Karpas-422 (cell line): ENCODE results near the gene RETN. TPM values are rescaled to one million over a fixed set of nuclear protein-coding genes. Genes with fewer than 3 reads are reported as not detected.

ENCODE experiments used
- DNase-seq: peaks from one replicate; pipeline ENCODE4 v3.0.0-alpha.2; 2015
- H2AFZ ChIP-seq: fragments of 200-600 bp; sonication (generic); 2 replicates; pipeline ENCODE4 v1.6.1; 2014; ENCODE audit warnings: antibody characterized with exemption, low read length, mixed read lengths
- H3K27ac ChIP-seq: fragments of 200-600 bp; sonication (generic); 2 replicates; pipeline ENCODE4 v1.5.1; 2014; ENCODE audit warnings: mild to moderate bottlenecking, low read length, moderate library complexity
- H3K27me3 ChIP-seq: fragments of 200-600 bp; sonication (generic); 2 replicates; pipeline ENCODE4 v1.6.1; 2014; ENCODE audit warnings: low read length, mixed read lengths
- H3K36me3 ChIP-seq: fragments of 200-600 bp; sonication (generic); 2 replicates; pipeline ENCODE4 v1.6.1; 2014; ENCODE audit warnings: low read length, mixed read lengths; ENCODE audit not compliant: insufficient read depth
- H3K4me1 ChIP-seq: fragments of 200-600 bp; sonication (generic); 2 replicates; pipeline ENCODE4 v1.6.1; 2014; ENCODE audit warnings: mild to moderate bottlenecking, low read length, mixed read lengths
- H3K4me2 ChIP-seq: fragments of 200-600 bp; sonication (generic); 2 replicates; pipeline ENCODE4 v1.6.1; 2014; ENCODE audit warnings: low read length, low read depth, mild to moderate bottlenecking; ENCODE audit not compliant: poor library complexity, severe bottlenecking
- H3K4me3 ChIP-seq: fragments of 200-600 bp; sonication (generic); 2 replicates; pipeline ENCODE4 v1.5.1; 2014; ENCODE audit warnings: mild to moderate bottlenecking, antibody characterized with exemption, low read length, mixed read lengths
- H3K79me2 ChIP-seq: fragments of 200-600 bp; sonication (generic); 2 replicates; pipeline ENCODE4 v1.6.1; 2014; ENCODE audit warnings: mild to moderate bottlenecking, low read length, mixed read lengths
- H3K9ac ChIP-seq: fragments of 200-600 bp; sonication (generic); 2 replicates; pipeline ENCODE4 v1.6.0; 2014; ENCODE audit warnings: low read length
- H3K9me2 ChIP-seq: fragments of 200-600 bp; sonication (generic), shearing (Covaris generic); replicated peaks from 2 replicates; pipeline ENCODE4 v1.6.0; 2014; ENCODE audit warnings: mild to moderate bottlenecking, low read length, moderate library complexity; ENCODE audit not compliant: insufficient read depth
- H3K9me3 ChIP-seq: fragments of 300-700, 200-600 bp; sonication (generic); 2 replicates; pipeline ENCODE4 v1.6.1; 2014; ENCODE audit warnings: low read length, mixed read lengths
- H4K20me1 ChIP-seq: fragments of 200-600 bp; sonication (generic); 2 replicates; pipeline ENCODE4 v1.6.1; 2014; ENCODE audit warnings: mild to moderate bottlenecking, antibody characterized with exemption, low read length, low read depth; ENCODE audit not compliant: insufficient read depth
- total RNA-seq: library from RNA; depleted of rRNA; stranded (reverse); fragments of >200 nt; shearing (Covaris generic); gene quantifications from 2 replicates; pipeline ENCODE4 v1.2.3, GENCODE V29; 2014; ENCODE audit warnings: low replicate concordance

The RETN gene
- total RNA-seq, 1 experiment from 2014 or later, result not detected

DNA sequence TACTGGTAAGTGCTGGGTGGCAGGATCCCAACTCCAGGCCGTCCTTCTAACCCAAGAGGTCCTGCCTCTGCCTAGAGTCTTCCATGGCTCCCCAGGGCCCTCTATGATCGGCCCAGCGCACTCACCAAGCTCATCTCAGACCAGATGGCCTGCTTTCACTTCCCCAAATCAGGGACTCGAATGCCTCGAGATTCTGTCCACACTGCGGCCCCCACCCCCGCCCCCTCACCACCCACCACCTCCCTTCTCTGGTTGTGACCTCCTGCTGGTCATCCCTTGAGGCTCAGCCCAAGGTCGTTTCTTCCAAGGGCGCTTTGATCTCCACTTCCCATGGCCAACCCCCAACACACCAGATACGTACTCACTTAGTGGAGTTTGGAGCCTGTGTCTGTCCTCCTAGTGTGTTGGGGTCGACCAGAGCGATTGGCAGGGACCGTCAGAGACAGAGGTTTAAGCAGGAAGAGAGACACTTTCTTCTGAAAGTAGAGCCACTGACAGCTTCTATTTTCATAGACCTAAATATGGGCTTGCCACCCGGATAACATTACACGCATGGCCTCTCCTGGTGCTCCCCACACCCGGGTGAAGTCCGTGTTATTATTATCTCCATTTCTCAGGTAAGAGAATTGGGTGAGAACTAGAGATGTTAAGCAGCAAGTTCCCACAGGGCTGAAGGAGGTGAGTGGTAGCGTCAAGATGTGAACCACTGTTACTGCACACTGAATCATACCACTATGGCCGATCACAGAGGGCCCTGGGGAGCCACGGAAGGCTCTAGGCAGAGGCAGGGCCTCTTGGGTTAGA lies 33.0 kb downstream of the RETN start, which contains the start of gene FCER2:
TSS of gene FCER2 (minus strand) at position 478 of the 804 bp plus-strand sequence. CDS start 2,371 bp downstream, outside the sequence.
- H3K9me3 ChIP-seq, result no peaks in the 10 kb centered on the region
- no peak within 1 kb of the TSS for H3K4me2 ChIP-seq
- no peaks in the 10 kb centered on the region for H3K79me2 ChIP-seq
- H4K20me1 ChIP-seq, result no peaks in the 10 kb centered on the region
- H3K27ac ChIP-seq, result no peak within 1 kb of the TSS
- peak; percentile 52 for DNase-seq
- H3K27me3 ChIP-seq, result no peaks in the 10 kb centered on the region
- H3K36me3 ChIP-seq, result no peaks in the 10 kb centered on the region
- H3K9me2 ChIP-seq, result no peaks in the 10 kb centered on the region
- H3K4me3 ChIP-seq, result no peak within 1 kb of the TSS
- H3K9ac ChIP-seq, result no peak within 1 kb of the TSS
- H3K4me1 ChIP-seq, result peaks cover 3% of the 10 kb centered on the region
- no peak within 1 kb of the TSS for H2AFZ ChIP-seq

DNA sequence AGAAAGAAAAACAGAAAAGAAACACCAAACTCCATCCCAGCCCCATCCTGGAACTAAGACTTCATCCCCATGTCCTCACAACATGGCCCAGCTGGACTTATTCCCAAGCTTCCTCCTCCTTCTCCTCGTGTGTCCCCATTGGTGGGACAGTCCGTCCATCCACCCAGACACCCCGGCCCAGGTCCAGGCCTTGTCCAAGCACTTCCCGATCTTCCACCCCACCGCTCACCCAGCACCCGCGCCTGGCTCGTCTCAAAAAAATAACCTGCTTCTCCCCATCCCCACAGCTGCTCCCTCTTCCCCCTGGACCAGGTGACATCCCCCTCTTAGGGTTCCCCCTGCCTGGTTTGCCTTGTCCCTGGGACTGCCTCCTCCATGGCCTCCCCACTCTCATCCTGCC lies 34.5 kb downstream of the RETN start:
- H3K9ac ChIP-seq, result no peak overlapping the region
- no peaks in the 10 kb centered on the region for H4K20me1 ChIP-seq
- H3K4me2 ChIP-seq, result no peak overlapping the region
- no peaks in the 10 kb centered on the region for H3K79me2 ChIP-seq
- DNase-seq, result no peak
- no peak overlapping the region for H3K27ac ChIP-seq
- no peak overlapping the region for H2AFZ ChIP-seq
- no peaks in the 10 kb centered on the region for H3K27me3 ChIP-seq
- no peaks in the 10 kb centered on the region for H3K9me3 ChIP-seq
- H3K4me1 ChIP-seq, result peaks cover 3% of the 10 kb centered on the region
- no peaks in the 10 kb centered on the region for H3K36me3 ChIP-seq
- H3K4me3 ChIP-seq, result no peak overlapping the region
- H3K9me2 ChIP-seq, result no peaks in the 10 kb centered on the region

DNA sequence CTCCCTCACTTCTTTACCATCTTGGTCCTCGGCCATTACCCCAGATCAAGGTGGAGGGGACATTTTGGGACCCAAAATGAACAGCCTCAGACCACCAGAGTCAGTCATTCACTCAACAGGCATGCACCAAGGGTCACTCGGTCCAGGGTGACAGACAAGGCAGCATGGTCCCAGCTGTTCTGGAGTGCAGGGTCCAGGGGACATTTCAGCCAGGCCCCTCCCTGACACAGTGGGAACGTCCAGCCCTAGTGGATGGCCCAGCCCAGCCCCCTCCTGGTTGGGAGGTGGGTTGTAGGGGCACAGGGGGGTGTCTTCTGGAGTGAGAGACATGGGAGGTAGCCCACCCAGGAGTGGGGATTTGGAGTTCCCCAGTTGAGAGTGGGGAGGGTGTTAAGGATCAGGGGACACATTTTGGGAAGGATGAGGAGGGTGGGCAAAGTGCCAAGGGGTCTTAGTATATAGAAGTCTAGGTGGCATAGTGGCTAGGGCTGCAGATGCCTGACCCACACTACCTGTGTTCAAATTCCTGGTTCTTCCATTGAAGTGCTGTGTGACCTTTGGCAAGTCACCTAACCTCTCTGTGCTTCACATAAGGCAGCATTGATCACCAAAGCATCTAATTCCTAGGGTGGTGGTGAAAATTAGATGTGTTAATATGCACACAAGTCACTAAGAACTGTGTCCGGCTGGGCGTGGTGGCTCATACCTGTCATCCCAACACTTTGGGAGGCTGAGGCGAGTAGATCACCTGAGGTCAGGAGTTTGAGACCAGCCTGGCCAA lies 35.6 kb downstream of the RETN start:
- Histone ChIP-seq H3K79me2 (no peaks in the 10 kb centered on the region), H3K27ac (no peak overlapping the region), H4K20me1 (no peaks in the 10 kb centered on the region), H3K4me3 (no peak overlapping the region), H3K27me3 (no peaks in the 10 kb centered on the region), H2AFZ (no peak overlapping the region), H3K4me2 (no peak overlapping the region), H3K9ac (no peak overlapping the region), H3K4me1 (peaks cover 3% of the 10 kb centered on the region), H3K36me3 (no peaks in the 10 kb centered on the region), H3K9me3 (no peaks in the 10 kb centered on the region), H3K9me2 (no peaks in the 10 kb centered on the region)
- DNase-seq, result no peak

DNA sequence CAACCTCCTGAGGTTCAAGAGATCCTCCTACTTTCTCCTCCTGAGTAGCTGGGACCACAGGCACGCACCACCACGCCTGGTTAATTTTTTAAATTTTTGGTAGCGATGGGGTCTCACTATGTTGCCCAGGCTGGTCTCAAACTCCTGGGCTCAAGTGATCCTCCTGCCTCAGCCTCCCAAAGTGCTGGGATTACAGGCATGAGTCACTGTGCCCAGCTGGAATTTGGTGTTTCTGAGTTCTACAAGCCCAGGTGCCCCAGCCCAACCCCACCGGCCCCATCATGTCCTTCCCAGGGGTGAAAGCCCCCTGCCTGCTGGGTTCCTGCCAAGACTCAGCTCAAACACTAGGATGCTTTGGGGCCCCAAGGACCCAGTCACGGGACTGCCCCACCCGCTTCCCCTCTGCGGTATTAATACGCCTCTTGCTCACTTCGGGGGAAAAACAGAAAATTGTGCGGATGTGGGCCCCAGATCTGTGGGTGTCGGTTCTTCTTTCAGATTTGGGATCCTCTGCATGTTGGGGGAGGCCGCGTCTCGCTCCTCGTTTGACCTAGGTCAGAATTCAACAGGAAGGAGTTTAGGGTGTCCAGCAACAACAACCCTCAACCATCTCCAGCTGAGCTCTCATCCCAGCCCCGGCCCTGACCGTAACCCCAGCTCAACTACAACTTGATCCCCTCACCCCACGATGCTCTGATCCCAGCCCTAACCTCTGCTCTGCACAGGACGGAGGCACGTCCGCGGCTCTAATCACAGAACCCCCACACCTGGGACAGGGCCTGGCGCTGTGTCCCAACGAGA lies 36.7 kb downstream of the RETN start:
- Histone ChIP-seq H3K4me3 (no peak overlapping the region), H3K36me3 (no peaks in the 10 kb centered on the region), H3K27ac (no peak overlapping the region), H3K4me2 (no peak overlapping the region), H3K4me1 (peaks cover 3% of the 10 kb centered on the region), H3K27me3 (no peaks in the 10 kb centered on the region), H3K9ac (no peak overlapping the region), H3K9me2 (no peaks in the 10 kb centered on the region), H3K9me3 (no peaks in the 10 kb centered on the region), H3K79me2 (no peaks in the 10 kb centered on the region), H2AFZ (no peak overlapping the region), H4K20me1 (no peaks in the 10 kb centered on the region)
- DNase-seq, result no peak

DNA sequence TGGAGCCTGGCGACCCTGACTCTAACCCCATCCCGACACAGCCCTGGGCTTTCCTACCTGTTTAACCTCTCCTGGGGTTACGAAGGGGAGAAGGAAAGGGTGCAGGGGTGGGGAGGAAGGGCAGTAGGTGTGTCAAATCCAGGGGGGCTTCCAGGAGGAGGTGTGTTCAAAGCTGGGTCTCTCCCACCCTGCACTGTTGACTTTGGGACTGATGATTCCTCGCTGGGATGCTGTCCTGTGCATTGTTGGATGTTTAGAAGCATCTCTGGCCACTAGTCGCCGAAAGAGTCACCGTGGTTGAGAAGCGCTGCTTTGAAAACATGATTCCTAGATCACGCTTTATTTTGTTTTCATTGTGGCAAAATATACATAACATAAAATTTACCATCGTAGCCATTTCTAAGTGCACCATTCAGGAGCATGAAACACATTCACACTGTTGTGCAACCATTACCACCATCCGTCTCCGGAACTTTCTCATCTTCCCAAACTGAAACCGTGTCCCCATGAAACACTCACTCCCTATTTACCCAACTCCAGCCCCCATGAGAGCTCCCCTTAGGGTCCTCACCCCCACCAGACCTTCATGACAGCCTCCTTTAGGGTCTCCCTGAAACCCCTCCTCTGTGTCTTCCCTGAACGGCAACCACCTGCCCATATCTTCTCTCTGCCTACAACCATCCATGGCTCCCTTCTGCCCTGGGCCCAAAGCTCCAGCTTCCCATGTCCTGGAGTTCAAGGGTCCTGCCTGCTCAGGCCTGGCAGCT lies 37.5 kb downstream of the RETN start:
- H3K9me3 ChIP-seq, result no peaks in the 10 kb centered on the region
- no peak for DNase-seq
- H3K9ac ChIP-seq, result no peak overlapping the region
- H2AFZ ChIP-seq, result no peak overlapping the region
- H3K4me3 ChIP-seq, result no peak overlapping the region
- no peaks in the 10 kb centered on the region for H3K36me3 ChIP-seq
- H3K79me2 ChIP-seq, result no peaks in the 10 kb centered on the region
- H3K4me2 ChIP-seq, result no peak overlapping the region
- H3K9me2 ChIP-seq, result no peaks in the 10 kb centered on the region
- peaks cover 3% of the 10 kb centered on the region for H3K4me1 ChIP-seq
- no peaks in the 10 kb centered on the region for H4K20me1 ChIP-seq
- no peak overlapping the region for H3K27ac ChIP-seq
- H3K27me3 ChIP-seq, result no peaks in the 10 kb centered on the region

DNA sequence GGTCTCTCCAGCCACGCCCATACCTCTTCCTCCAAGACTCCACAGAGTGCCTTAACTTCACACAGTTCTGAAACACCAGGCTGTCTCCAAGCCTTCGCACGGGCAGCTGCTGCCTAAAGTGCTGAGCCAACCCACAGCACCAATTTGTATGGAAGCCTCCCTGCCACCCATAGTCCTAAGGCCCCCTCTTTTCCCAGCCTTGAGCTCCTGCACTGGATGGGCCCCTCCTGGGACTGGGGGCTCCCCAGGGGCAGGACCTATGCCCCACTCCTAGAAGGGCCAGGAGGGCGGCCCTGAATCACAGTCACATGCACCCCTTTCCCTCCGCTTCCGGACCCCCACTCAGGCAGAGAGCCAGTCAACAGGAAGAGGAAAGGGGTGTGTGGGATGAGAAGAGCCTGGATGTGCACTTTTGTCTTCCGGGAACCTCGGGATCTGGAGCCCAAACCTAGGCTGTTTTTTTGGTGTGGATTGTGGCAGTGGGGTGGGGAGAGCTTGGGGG lies 38.2 kb downstream of the RETN start:
- no peak overlapping the region for H2AFZ ChIP-seq
- H3K4me1 ChIP-seq, result peaks cover under 1% of the 10 kb centered on the region
- H3K36me3 ChIP-seq, result no peaks in the 10 kb centered on the region
- H3K27ac ChIP-seq, result no peak overlapping the region
- no peaks in the 10 kb centered on the region for H3K27me3 ChIP-seq
- no peak for DNase-seq
- H3K4me3 ChIP-seq, result no peak overlapping the region
- H3K9me3 ChIP-seq, result no peaks in the 10 kb centered on the region
- H3K9me2 ChIP-seq, result no peaks in the 10 kb centered on the region
- no peaks in the 10 kb centered on the region for H4K20me1 ChIP-seq
- H3K9ac ChIP-seq, result no peak overlapping the region
- H3K4me2 ChIP-seq, result no peak overlapping the region
- no peaks in the 10 kb centered on the region for H3K79me2 ChIP-seq

DNA sequence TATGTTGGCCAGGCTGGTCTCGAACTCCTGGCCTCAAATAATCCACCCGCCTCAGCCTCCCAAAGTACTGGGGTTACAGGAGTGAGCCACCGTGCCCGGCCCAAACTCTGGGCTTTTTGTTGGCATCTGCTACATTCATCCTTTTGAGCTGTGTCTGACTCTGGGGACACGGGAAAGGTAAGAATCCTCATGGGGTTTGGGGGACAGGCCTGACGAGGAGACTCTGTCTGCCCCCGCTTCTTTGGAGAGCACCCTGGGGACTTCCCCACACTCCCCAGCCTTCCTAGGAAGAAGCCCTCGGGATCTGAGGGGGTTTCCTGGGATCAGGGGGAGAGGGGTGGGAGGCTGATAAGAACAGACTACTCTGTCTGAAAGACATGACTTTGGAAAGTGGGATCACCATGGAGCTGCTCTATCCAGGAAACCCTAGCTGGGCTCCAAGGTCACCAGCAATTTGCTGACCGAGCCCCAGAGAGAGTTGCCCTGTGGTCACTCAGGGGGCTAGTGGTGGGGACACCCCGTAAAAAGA lies 41.1 kb downstream of the RETN start:
- Histone ChIP-seq H3K4me3 (no peak overlapping the region), H4K20me1 (no peaks in the 10 kb centered on the region), H3K27ac (no peak overlapping the region), H3K79me2 (no peaks in the 10 kb centered on the region), H3K4me1 (no peaks in the 10 kb centered on the region), H3K9me3 (no peaks in the 10 kb centered on the region), H3K4me2 (no peak overlapping the region), H2AFZ (no peak overlapping the region), H3K9me2 (no peaks in the 10 kb centered on the region), H3K27me3 (no peaks in the 10 kb centered on the region), H3K36me3 (no peaks in the 10 kb centered on the region), H3K9ac (no peak overlapping the region)
- DNase-seq, result no peak
